Mucosa of rectum (tissue), 2 donors: ENCODE measurements around the gene FBRSL1.
"Not testable (repeated sequence)": the region's sequence is repeated elsewhere in the genome, so short reads cannot be mapped to it uniquely, and the experiment has no call there.

Experiments
- H3K27ac ChIP-seq, 2 donors: one replicate each; pipeline ENCODE4 v1.7.0; 2013; ENCODE audit warnings: inconsistent platforms in 2 of 2, low read depth in 2 of 2, low read length in 2 of 2
- H3K27me3 ChIP-seq, 2 donors: one replicate each; pipeline ENCODE4 v1.7.0; 2013; ENCODE audit warnings: low read length in 2 of 2; ENCODE audit not compliant: control insufficient read depth in 2 of 2, insufficient read depth in 2 of 2
- H3K36me3 ChIP-seq, 2 donors: one replicate each; pipeline ENCODE4 v1.7.0; 2013; ENCODE audit warnings: low read length in 2 of 2; ENCODE audit not compliant: control insufficient read depth in 2 of 2, insufficient read depth in 2 of 2
- H3K4me1 ChIP-seq, 2 donors: one replicate each; pipeline ENCODE4 v1.7.0; 2013; ENCODE audit warnings: low read length in 2 of 2, mild to moderate bottlenecking in 1 of 2; ENCODE audit not compliant: control insufficient read depth in 2 of 2, insufficient read depth in 2 of 2
- H3K4me3 ChIP-seq, 2 donors: one replicate each; pipeline ENCODE4 v1.7.0; 2013; ENCODE audit warnings: low read length in 2 of 2
- H3K9ac ChIP-seq, 2 donors: one replicate each; pipeline ENCODE4 v1.7.0; 2013; ENCODE audit warnings: low read length in 2 of 2, low read depth in 1 of 2, mild to moderate bottlenecking in 1 of 2
- H3K9me3 ChIP-seq, 2 donors: one replicate each; pipeline ENCODE4 v1.7.0; 2013; ENCODE audit warnings: low read length in 2 of 2; ENCODE audit not compliant: control insufficient read depth in 2 of 2
- donor health status: healthy.
- donor health status: Normal muscosa, but diverticular disease.

Gene FBRSL1

DNA sequence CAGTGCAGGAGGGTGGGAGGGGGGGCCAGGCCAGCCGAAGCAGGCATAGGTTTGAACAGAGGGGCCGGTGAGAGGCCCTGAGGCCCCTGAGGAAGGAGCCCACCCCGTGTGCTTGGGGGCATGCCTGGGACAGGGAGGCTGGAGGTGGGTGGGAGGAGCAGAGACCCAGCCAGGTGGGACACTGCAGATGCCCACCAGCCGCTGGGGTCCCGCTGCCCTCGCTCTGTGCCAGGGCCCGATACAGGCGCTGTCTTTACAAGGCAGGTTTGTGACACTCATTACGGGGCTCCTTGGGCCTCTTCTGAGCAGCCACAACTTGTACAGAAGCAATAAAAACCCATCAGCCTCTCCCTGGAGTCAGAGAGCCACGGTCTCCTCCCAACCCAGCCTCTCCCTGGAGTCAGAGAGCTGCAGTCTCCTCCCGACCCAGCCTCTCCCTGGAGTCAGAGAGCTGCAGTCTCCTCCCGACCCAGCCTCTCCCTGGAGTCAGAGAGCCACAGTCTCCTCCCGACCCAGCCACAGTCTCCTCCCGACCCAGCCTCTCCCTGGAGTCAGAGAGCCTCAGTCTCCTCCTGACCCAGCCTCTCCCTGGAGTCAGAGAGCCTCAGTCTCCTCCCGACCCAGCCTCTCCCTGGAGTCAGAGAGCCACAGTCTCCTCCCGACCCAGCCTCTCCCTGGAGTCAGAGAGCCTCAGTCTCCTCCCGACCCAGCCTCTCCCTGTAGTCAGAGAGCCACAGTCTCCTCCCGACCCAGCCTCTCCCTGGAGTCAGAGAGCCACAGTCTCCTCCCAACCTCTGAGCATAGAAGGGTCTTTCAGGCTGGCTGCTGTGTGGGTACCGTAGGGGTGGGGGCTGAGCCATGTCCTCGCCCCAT lies 43.0 kb downstream of the FBRSL1 start:
- not testable (repeated sequence) for H3K9me3 ChIP-seq, H3K4me1 ChIP-seq, H3K36me3 ChIP-seq, H3K27me3 ChIP-seq, H3K27ac ChIP-seq, H3K9ac ChIP-seq, H3K4me3 ChIP-seq

DNA sequence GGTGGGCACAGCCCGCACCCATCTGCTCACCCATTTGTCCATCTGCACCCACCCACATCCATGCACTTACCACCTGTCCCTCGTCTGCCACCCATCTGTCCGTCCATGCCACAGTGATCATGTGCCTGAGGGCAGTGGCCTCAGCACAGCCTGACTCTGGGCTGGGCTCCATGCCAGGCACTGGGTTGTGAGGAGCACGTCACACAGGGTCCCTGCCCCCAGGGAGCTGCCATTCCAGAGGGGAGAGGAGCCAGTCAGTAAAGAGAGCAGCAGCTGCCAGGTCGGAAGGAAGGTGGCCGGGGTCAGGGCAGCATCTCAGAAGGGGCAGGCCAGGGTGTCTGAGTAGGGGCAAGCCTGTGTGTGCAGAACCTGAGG lies 43.6 kb downstream of the FBRSL1 start:
- H3K9ac ChIP-seq, result no peak overlapping the region
- no peaks in the 10 kb centered on the region for H3K27me3 ChIP-seq
- H3K36me3 ChIP-seq, result peaks cover 0 to 5% of the 10 kb centered on the region in 2 donors
- H3K4me1 ChIP-seq, result no peaks in the 10 kb centered on the region
- no peaks in the 10 kb centered on the region for H3K9me3 ChIP-seq
- no peak overlapping the region for H3K27ac ChIP-seq
- H3K4me3 ChIP-seq, result no peak overlapping the region

DNA sequence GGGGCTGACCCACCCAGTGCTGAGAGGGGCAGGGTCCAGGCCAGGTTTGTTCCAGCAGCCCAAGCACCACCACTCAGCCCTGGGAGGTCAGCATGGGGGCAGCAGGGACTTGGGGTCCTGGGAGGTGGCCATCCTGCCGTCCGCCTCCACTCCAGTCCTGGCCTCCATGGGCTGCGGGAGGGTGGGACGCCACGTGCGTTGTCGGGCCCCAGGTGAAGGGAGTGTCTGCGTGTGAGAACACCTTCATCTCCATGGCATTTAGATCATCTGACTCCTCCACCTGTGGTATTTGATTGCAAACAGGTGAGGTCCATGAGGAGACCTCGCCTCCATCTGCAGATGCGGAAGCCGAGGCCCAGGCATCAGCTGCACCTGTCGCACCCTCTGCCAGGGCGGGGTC lies 44.1 kb downstream of the FBRSL1 start:
- no peaks in the 10 kb centered on the region for H3K4me1 ChIP-seq
- peaks cover 0 to 5% of the 10 kb centered on the region in 2 donors for H3K36me3 ChIP-seq
- no peak overlapping the region for H3K4me3 ChIP-seq
- no peaks in the 10 kb centered on the region for H3K27me3 ChIP-seq
- H3K27ac ChIP-seq, result no peak overlapping the region
- no peak overlapping the region for H3K9ac ChIP-seq
- no peaks in the 10 kb centered on the region for H3K9me3 ChIP-seq

DNA sequence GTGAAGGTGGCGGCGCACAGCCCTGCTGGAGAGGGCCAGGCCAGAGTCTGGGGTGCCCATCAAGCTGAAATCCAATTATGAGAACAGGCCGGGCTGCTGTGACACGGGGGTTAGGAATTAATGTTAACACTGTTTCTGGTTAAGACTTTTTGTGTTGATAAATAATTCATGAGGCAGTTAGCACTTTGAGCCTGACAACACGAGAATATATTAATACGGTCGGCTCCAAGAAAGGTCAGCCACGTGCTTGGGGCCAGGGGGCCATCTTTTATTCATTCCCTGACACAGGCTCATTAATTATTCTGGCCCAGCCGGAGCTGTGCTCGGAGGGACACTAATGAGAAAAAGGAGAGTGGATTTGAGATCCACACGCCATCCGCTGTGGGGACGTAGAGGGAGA lies 45.1 kb downstream of the FBRSL1 start:
- Histone ChIP-seq H3K27ac (no peak overlapping the region), H3K4me3 (no peak overlapping the region), H3K27me3 (no peaks in the 10 kb centered on the region), H3K4me1 (no peaks in the 10 kb centered on the region), H3K9ac (no peak overlapping the region), H3K36me3 (peaks cover 0 to 5% of the 10 kb centered on the region in 2 donors), H3K9me3 (no peaks in the 10 kb centered on the region)

DNA sequence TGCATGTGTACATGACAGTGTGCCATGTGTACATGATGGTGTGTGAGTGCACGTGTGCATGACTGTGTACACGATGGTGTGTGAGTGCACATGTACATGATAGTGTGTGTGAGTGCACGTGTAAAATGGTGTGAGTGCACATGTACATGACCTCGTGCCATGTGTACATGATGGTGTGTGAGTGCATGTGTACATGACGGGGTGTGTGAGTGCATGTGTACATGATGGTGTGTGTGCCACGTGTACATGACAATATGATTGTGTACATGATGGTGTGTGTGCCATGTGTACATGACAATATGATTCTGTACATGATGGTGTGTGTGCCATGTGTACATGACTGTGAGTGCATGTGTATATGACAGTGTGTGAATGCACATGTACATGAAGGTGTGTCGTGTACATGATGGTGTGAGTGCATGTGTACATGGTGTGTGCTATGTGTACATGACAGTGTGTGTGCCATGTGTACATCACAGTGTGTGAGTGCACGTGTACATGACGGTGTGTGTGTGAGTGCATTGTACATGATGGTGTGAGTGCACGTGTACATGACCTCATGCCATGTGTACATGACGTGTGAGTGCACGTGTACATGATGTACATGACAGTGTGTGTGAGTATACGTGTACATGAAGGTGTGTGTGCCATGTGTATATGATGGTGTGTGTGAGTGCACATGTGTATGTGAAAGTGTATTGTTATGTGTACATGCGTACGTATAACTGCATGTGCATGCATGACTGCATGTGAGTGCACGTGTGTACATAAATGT lies 46.3 kb downstream of the FBRSL1 start:
- H3K9ac ChIP-seq, result no peak overlapping the region
- no peak overlapping the region for H3K27ac ChIP-seq
- no peak overlapping the region for H3K4me3 ChIP-seq
- H3K4me1 ChIP-seq, result no peaks in the 10 kb centered on the region
- no peaks in the 10 kb centered on the region for H3K27me3 ChIP-seq
- H3K36me3 ChIP-seq, result peaks cover 0 to 5% of the 10 kb centered on the region in 2 donors
- no peaks in the 10 kb centered on the region for H3K9me3 ChIP-seq

DNA sequence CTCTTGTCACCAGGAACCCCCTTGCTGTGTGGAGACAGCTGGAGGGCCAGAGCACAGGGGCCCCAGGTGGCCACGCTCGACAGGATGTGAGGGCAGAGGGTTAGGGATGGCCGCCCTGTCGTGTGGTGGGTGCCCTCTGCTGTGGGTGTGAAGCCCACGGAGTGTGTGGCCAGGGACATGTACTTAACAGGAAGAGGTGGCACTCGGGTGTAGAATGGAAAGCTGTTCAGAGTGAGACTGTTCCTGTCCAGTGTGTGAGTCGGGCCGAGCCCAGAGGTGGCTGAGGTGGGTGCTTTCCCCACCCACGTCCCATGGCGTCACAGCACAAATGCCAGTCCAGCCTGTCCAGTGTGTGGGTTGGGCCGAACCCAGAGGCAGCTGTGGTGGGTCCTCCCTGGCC lies 47.1 kb downstream of the FBRSL1 start:
- no peak overlapping the region for H3K4me3 ChIP-seq
- H3K9me3 ChIP-seq, result no peaks in the 10 kb centered on the region
- H3K9ac ChIP-seq, result no peak overlapping the region
- H3K27ac ChIP-seq, result no peak overlapping the region
- H3K4me1 ChIP-seq, result no peaks in the 10 kb centered on the region
- H3K36me3 ChIP-seq, result peaks cover 0 to 5% of the 10 kb centered on the region in 2 donors
- H3K27me3 ChIP-seq, result no peaks in the 10 kb centered on the region

DNA sequence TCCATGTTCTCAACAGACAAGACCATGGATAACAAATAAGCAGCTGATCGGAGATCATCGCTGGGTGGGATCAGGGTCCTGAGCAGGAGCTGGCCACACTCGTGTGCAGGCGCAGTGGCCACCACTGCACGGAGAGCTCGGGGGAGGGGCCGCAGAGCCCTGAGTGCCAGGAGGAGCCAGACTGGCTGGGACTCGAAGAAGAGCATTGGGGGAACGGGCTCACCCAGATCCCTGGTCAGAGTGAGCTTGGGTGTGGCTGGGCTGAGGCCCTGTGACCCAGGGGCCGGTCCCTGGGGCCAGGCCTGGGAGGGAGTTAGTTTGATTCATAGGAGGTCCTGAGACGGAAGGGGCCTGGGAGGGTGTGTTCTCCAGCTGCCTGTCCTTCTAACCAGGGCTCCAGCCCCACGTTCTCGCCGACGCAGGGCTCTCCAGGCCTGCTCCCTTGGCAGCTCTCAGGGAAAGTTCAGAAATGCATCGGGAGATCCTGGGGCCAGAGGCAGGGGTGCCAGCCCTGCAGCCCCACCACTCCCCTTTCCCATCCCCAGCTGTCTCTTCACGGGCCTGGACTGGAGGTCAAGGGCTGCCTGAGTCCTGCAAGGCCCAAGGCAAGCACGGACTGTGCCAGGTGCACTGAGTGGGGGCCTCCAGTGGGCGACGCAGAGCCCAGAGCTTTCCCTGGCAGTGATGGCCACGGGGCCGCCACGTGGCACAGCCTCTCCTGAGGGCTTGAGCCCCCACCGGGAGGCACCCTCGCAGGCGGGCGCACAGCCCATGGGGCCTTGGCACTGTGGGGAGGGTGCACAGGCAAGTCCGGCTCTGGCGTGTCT lies 48.1 kb downstream of the FBRSL1 start:
- H3K27me3 ChIP-seq, result no peaks in the 10 kb centered on the region
- H3K36me3 ChIP-seq, result peaks cover 0 to 5% of the 10 kb centered on the region in 2 donors
- H3K9ac ChIP-seq, result no peak overlapping the region
- H3K9me3 ChIP-seq, result no peaks in the 10 kb centered on the region
- no peak overlapping the region for H3K4me3 ChIP-seq
- no peaks in the 10 kb centered on the region for H3K4me1 ChIP-seq
- no peak overlapping the region for H3K27ac ChIP-seq

DNA sequence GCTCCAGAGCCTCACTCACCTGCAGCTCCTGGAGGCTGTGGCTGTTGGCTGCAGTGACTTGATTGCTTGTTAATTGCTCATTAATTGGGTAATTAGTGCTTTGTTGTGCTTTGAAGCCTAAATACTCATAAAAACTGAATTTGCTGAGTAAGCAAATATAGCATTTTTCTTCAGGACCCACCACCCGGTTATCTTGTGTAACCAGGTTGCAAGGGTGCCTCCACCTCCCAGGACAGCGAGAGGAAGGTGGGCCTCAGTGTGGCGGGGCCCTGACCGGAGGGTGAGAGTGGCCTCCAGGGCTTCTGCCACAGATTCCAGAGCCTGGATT lies 48.7 kb downstream of the FBRSL1 start:
- no peaks in the 10 kb centered on the region for H3K27me3 ChIP-seq

DNA sequence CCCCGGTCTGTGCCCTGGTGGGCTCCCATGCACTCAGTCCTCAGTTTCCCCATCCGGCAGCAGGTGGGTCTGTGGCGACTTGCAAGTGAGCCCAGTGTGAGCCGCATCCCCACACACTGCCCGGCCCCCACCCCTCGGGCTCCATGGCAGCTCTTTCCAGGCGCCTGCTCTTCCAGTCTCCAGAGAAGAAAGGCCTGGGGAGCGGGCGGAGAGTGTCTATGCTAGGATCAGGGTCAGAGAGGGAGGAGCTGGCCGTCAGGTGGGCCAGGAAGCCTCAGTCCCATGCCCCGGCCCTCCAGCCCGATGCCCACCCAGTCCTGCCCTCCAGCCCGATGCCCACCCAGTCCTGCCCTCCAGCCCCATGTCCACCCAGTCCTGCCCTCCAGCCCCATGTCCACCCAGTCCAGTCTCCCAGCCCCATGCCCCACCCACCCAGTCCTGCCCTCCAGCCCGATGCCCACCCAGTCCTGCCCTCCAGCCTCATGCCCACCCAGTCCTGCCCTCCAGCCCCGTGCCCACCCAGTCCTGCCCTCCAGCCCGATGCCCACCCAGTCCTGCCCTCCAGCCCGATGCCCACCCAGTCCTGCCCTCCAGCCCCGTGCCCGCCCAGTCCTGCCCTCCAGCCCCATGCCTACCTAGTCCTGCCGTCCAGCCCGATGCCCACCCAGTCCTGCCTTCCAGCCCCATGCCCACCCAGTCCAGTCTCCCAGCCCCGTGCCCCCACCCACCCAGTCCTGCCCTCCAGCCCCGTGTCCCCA lies 49.2 kb downstream of the FBRSL1 start:
- Histone ChIP-seq H3K27ac (no peak overlapping the region), H3K9ac (no peak overlapping the region), H3K27me3 (no peaks in the 10 kb centered on the region), H3K36me3 (peaks cover 0 to 5% of the 10 kb centered on the region in 2 donors), H3K9me3 (no peaks in the 10 kb centered on the region), H3K4me1 (no peaks in the 10 kb centered on the region), H3K4me3 (no peak overlapping the region)

More for the DNA sequence above, 48.7 kb downstream of the FBRSL1 start:
- no peak overlapping the region for H3K27ac ChIP-seq
- no peak overlapping the region for H3K9ac ChIP-seq
- H3K4me1 ChIP-seq, result no peaks in the 10 kb centered on the region
- H3K36me3 ChIP-seq, result peaks cover 0 to 5% of the 10 kb centered on the region in 2 donors
- no peak overlapping the region for H3K4me3 ChIP-seq
- H3K9me3 ChIP-seq, result no peaks in the 10 kb centered on the region
